Pulmonary artery endothelial cell (primary cell): Measurements from ENCODE around the gene GALNT2. TPM values are rescaled to one million over a fixed set of nuclear protein-coding genes. Genes with fewer than 3 reads are reported as not detected.

ENCODE experiments used
- DNase-seq: peaks from one replicate; pipeline ENCODE4 v3.0.0-alpha.2; 2011; ENCODE audit warnings: low read depth, low spot score
- total RNA-seq: library from RNA; depleted of rRNA; stranded (reverse); fragments of >200 nt; gene quantifications from 2 replicates; pipeline ENCODE4 v1.2.3, GENCODE V29; 2014

Gene GALNT2
- total RNA-seq, 1 donor from 2014 or later: 90.9 TPM

DNA sequence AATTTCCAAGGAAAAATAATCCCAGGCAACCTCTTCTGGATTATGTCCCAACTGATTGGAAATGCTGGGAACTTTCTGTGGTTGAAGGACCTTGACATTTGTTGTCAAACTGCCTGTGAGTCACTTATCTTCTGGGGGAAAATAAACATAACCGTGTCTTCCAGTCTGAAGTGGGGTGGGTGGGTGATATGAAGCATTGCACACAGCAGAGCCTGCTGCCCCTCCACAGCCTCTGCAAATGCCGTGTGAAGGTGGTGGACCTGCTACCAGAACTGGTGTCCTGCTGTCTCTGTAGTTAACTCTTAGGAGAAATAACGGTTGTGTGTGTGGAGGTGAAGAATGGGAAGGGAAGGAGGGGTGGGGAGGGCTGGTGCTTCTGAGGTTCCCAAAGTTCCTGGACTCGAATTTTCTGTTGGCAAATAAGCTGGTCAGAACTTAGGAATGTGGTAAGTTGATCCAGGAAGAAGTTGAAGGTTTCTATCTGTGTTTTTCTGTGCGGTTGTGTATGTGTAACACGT is 23.2 kb downstream of the GALNT2 start:
- DNase-seq: no peak

DNA sequence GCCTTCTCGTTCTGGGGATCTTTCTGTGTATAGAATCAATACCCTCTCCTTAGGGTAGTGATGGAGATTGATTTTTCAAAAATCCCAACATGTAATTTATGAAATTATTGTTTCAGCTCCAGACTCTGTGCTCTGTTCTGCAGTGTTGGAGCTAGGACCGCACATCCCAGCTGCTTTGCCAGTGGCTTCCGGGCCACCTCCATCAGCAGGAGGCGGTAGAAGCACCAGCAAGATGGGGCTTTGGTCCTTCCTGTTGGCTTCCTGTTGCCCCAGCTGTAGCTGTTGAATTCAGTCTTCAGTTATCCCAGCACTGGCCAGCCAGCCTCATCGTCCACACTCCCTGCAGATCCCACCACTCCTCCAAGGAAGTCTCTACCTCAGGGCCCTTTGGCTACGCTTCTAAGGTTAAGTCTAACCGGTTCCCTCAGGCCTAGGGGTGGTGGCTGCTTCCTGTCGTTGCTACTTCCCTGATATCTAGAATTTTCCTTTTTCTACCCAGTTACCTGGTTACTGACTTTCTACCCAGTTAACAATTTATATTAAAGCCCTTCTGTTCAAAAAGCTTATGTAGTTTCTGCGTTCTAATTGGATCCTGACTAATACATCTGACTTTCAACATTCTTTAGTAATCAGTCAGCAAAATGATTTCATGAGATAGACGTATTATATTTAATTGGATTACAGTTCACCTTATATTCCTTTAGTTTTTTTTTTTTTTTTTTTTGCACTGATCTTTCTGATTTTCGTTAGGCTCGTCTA is 24.6 kb downstream of the GALNT2 start:
- DNase-seq: no peak

- DNase-seq: no peak
Observed at GRCh38 chr1:230094746-230095145, 27.7 kb downstream of the GALNT2 start.

GRCh38 chr1:230095938-230096337 is 28.9 kb downstream of the GALNT2 start:
- no peak for DNase-seq

DNA sequence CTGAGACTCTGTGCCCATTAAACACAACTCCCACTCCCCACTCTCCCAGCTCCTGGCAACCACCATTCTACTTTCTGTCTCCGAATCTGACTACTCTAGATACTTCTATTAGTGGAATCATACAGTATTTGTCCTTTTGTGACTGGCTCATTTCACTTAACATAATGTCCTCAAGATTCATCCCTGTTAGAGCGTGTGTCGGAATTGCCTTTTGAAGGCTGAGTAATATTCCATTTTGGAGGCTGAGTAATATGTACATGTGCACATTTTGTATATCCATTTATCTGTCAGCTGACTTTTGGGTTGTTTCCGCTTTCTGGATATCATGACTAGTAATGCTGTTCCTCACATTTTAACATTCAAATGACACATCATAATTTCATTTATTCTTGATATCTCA is 30.3 kb downstream of the GALNT2 start:
- DNase-seq: no peak

DNA sequence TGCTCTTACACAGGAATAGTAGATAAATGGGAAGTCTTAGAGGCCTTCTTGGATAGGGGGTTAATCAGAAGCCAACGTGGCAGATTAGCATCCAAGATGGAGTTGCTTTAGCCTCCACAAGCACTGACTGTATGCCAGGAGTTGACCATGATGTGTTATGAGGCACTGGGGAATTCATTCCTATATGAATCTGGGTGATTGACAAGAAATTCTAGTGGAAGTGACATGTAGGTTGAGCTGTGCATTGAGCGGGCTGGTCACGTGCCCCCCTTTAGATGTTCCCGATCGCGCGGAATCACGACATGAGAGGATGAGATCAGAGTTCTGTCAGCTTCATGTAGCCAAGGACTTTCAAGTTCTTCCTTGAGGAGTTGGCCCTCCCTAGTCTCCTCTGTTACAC is 31.7 kb downstream of the GALNT2 start:
- DNase-seq: no peak

- no peak for DNase-seq
Observed at GRCh38 chr1:230099465-230099864, 32.4 kb downstream of the GALNT2 start.

DNA sequence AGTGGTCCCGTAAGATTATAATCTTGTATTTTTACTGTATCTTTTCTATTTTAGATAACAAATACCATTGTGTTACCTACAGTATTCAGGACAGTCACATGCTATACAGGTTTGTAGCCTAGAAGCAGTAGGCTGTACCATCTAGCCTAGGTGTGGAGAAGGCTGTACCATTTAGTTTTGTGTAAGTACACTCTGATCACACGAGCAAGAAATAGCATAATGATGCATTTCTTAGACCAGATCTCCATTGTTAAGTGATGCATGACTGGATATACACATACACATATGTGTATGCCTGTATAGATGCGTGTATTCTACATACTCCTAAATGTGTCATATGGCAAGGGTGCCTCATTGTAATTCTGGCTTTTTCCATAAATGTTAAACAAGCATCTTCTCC is 33.9 kb downstream of the GALNT2 start:
- DNase-seq: no peak

GRCh38 chr1:230101556-230101955 is 34.5 kb downstream of the GALNT2 start:
- no peak for DNase-seq

DNA sequence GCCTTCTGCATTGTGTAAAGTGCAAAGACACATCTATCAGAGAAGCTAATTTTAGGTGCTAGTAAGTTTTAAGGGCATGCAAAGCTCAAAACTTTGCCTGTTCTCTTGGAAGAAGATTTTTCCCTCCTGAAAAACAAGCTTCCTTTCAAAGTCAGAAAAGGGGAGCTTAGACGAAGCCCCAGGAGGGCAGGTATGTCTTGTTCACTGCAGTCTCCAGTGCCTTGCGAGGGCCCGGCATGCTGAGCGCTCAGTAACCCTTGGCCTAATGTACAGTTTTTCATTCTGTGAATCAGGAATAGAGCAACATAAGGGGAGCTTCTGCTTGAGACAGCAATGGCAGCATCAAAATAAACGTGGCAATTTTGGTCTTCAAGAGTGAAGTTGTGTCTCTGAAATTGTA is 35.0 kb downstream of the GALNT2 start:
- DNase-seq: no peak

GRCh38 chr1:230102472-230102871 is 35.4 kb downstream of the GALNT2 start:
- DNase-seq: no peak

GRCh38 chr1:230103306-230104173 is 36.5 kb downstream of the GALNT2 start:
- no peak for DNase-seq

- peak; percentile 89 for DNase-seq
Observed at GRCh38 chr1:230104395-230105244, 37.6 kb downstream of the GALNT2 start.

GRCh38 chr1:230105245-230105753 is 38.3 kb downstream of the GALNT2 start:
- DNase-seq: no peak

DNA sequence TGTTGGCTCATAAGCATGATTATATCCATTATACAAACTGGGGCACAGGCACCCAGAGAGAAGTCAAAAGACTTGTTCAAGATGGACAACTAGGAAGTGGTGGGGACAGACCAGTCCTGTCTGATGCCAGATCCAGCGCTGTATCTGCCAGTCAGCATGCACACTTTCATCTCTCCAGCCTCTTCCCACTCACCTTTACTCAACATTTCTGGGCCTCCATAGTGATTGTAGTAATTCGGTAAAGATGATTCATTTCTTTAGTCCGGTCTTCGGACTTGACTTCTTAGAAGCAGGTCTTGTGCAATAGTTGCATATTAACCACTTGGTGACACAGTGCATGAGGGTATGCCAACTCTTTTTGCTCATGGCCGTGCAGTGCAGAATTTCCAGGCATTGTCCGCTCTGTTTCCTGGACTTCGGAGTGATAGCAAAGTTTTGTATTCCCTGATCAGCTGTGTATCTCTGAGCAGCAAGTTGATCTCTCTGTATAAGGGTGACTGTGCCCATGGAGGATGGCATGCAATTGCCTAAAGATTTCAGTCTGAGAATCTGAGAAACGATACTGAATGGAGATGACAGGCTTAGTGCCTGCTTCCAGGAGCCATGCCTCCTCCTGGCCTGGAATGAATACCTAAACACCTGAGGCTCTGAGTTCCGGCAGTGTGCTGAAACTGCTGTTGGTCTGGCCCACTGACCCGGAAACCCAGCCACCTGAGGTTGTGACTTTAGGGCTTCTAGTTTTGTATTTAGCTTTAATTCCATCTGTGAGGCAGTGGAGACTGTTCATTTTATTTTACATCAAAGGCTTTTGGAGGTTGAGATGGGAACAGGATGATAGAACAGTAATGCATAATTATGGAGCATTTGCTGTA is 39.0 kb downstream of the GALNT2 start:
- peak; percentile 66 for DNase-seq

DNA sequence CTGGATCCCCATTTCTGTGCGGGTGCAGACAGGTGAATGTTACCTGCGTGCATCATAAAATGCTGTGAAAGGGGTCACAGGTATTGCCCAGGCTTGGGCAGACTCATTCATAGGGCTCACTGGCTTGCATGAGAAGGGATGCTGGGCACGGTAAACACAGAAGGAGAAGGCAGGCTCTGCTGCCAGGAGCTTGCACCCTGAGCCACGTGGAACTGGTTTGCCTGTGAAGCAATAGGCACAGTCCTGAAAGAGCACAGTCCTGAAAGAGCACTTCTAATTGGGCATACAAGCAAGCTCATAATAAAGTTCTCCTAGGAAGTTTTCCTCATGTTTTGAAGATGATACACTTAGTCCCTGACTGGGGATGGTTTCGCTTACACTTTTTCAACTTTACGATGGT is 40.9 kb downstream of the GALNT2 start:
- DNase-seq: no peak

- no peak for DNase-seq
Observed at GRCh38 chr1:230108580-230108979, 41.5 kb downstream of the GALNT2 start.

DNA sequence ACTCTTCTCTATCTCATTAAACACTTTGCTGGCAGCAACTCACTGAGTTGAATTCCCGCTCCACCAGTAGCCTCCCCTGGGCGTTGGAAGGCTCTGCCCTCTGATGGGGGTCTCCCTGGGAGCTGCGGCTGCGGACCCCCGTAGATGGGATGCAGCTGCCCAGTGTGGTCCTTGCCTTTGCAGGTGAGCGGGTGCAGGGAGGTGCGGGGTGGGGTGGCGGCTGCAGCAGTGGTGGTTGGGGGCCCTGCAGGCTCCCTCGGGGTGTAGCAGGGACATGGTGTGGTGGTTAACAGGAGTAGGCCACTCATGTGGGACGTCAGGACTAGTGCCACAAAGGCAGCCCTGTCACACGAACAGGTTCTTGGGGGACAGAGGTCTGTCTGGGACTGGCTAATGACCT is 42.0 kb downstream of the GALNT2 start:
- no peak for DNase-seq

GRCh38 chr1:230109895-230110667 is 43.0 kb downstream of the GALNT2 start:
- DNase-seq: no peak

DNA sequence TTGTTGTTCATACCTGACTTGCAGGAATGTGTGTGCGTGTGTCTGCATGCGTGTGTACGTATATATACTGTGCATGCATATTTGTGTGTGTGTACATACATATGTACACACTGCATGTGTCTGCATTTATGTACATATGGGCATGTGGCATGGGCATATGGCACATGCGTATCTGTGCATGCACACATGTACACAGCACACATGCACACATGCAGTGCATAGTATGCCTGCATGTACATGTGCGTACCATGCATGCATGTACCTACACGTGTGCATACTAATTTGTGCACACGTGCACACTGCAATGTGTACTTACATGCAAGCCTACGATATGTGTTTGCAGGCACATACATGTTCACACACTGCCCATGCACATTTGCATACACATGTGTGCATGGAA is 43.9 kb downstream of the GALNT2 start:
- no peak for DNase-seq
